ENCODE data around the gene MCAM.

DNA sequence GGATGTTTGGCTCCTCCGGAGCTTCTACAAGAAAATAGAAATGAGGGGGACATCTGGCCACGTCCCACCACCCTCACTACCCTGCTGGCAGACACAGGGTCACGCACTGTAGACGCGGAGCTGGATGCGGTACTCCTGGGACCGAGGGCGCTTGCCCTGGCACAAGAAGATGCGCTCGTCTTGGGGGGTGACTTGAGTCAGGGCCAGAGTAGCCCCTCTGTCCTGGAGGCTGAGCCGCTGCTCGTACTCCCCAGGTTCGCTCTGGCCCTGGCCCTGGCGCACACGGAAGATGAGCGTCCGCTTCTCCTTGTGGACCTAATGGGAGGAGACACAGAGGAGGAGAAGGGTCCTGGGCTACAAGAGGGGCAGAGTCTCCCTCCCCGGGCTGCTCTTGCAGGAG lies 2.2 kb downstream of the MCAM start:
- TF ChIP-seq CTCF (IDR thresholded peaks at IDR 0.05) (no peak), POLR2AphosphoS5 (IDR thresholded peaks at IDR 0.05) (no peak)
